Measurements from ENCODE around the gene CRADD. TPM values are rescaled to one million over a fixed set of nuclear protein-coding genes. Genes with fewer than 3 reads are reported as not detected.
A peak's percentile ranks its signal among the peaks of the same experiment; 100 is the strongest.

CRADD gene
- total RNA-seq, 1 experiment from 2014 or later: 7.6 TPM

GRCh38 chr12:93740751-93741150, 63.6 kb downstream of the CRADD start:
- Mint-ChIP-seq H3K4me1 (peaks cover 59 to 61% of the 10 kb centered on the region in 2 experiments), H3K9me3 (no peaks in the 10 kb centered on the region), H3K27ac (peak overlapping the region in 1 of 3 experiments; percentile 98; a peak in 3 of 7 replicates), H3K36me3 (ENCODE audit: insufficient read depth in 1 of 3, low read depth in 3 of 3) (no peaks in the 10 kb centered on the region), H3K4me3 (peak overlapping the region; percentile 52 to 74; a peak in 1 of 5 replicates), H3K27me3 (ENCODE audit: low read depth) (no peaks in the 10 kb centered on the region; the same call in 1 of the 2 replicates)
- no peak overlapping the region for H3K4ac ChIP-seq (ENCODE audit: low read depth, low read length)
- no peak overlapping the region for H3K14ac ChIP-seq (ENCODE audit: insufficient read depth, low read length)
- no peak overlapping the region for H2AK5ac ChIP-seq (ENCODE audit: insufficient read length, low read length)
- WGBS (ENCODE audit: extremely low coverage, insufficient read length, low lambda C conversion rate): no CpG with 5 or more reads among the region's 3 CpGs
- H2BK5ac ChIP-seq (ENCODE audit: insufficient read length, low read length): no peak overlapping the region
- no peaks in the 10 kb centered on the region for H3K9me3 ChIP-seq (ENCODE audit: control insufficient read depth, low read depth, low read length)
- H3K9ac ChIP-seq (ENCODE audit: extremely low read depth, insufficient read length, low read length): no peak overlapping the region
- no peaks in the 10 kb centered on the region for H3K27me3 ChIP-seq (ENCODE audit: insufficient read depth, low read length)
- H4K8ac ChIP-seq (replicated peaks; ENCODE audit: insufficient read length, low read depth, low read length): no peak overlapping the region
- H4K20me1 ChIP-seq (ENCODE audit: control insufficient read depth, insufficient read depth, insufficient read length): no peaks in the 10 kb centered on the region
- peak overlapping the region; percentile 75 for H3K27ac ChIP-seq (ENCODE audit: insufficient read length, low read depth, low read length)
- no peak overlapping the region for H2BK12ac ChIP-seq (ENCODE audit: insufficient read length, low read depth, low read length)
- no peaks in the 10 kb centered on the region for H3K79me2 ChIP-seq (ENCODE audit: insufficient read depth, low read length)
- DNase-seq: no peak
- TF ChIP-seq CTCF (conservative IDR thresholded peaks at IDR 0.05): no peak
- H4K5ac ChIP-seq (ENCODE audit: insufficient read length, low read depth, low read length): no peak overlapping the region
- no peak overlapping the region for H3K23ac ChIP-seq (ENCODE audit: insufficient read length, low read depth, low read length)
- no peak overlapping the region for H2AFZ ChIP-seq (ENCODE audit: low read length)
- no peak overlapping the region for H4K91ac ChIP-seq (ENCODE audit: insufficient read length, low read depth, low read length)
- H3K18ac ChIP-seq (ENCODE audit: insufficient read length, low read depth, low read length): no peak overlapping the region
- H3K4me1 ChIP-seq (ENCODE audit: insufficient read depth, low read length): no peaks in the 10 kb centered on the region
- peaks cover 7% of the 10 kb centered on the region for H3K23me2 ChIP-seq (ENCODE audit: insufficient read length, low read depth, low read length, poor library complexity, severe bottlenecking)
- H3K56ac ChIP-seq (ENCODE audit: insufficient read length, low read depth, low read length): no peak overlapping the region
- H2BK20ac ChIP-seq (ENCODE audit: low read depth, low read length, poor library complexity, severe bottlenecking): no peak overlapping the region
- H3T11ph ChIP-seq (ENCODE audit: low read length): peak overlapping the region; percentile 39
- H2BK15ac ChIP-seq (ENCODE audit: low read depth, low read length): no peak overlapping the region
- H3K79me1 ChIP-seq (ENCODE audit: insufficient read depth, low read depth, low read length, poor library complexity, severe bottlenecking): no peaks in the 10 kb centered on the region
- no peak overlapping the region for H3K4me2 ChIP-seq (ENCODE audit: insufficient read depth, insufficient read length, low read length)
- no peak overlapping the region for H2BK120ac ChIP-seq (ENCODE audit: low read depth, low read length, poor library complexity, severe bottlenecking)

Measured in H9 (cell line).